A549 (cell line): ENCODE data around the gene UBAP1L. TPM values are rescaled to one million over a fixed set of nuclear protein-coding genes. Genes with fewer than 3 reads are reported as not detected.

Experiments used
- ATAC-seq, 2 experiments: fragments of 200-7000 bp in 1 of 2; fragments of >200 bp in 1 of 2; cut with Nextera tagmentation in 1 of 2; cut with Tn5 transposase in 1 of 2; 3 replicates each; pipeline versions ENCODE4 v1.8.0 to v1.9.1; 2018 to 2020; ENCODE audit warnings: mild to moderate bottlenecking in 1 of 2, moderate library complexity in 1 of 2
- CTCF ChIA-PET: fragments of 300-600 bp; sonication (Branson Sonifier 250); formaldehyde crosslinking; extraction: SDS; loops from one replicate; lab custom pipeline; 2021; ENCODE audit warnings: antibody characterized with exemption, inconsistent platforms; lab: Yijun Ruan, JAX
- POLR2A ChIA-PET: fragments of 350-600 bp; formaldehyde crosslinking; extraction: SDS; loops from one replicate; lab custom pipeline; 2021; ENCODE audit warnings: antibody characterized with exemption, inconsistent platforms; lab: Yijun Ruan, JAX
- DNase-seq, 2 experiments: peaks; one replicate each; pipeline versions ENCODE4 v3.0.0 to v3.0.0-alpha.2; 2011 to 2016; ENCODE audit warnings: low read depth in 1 of 2, low spot score in 1 of 2
- FAIRE-seq: peaks from 2 replicates; lab custom pipeline; 2011; peaks lifted over from hg19 to GRCh38; lab: Jason Lieb, UNC
- H3K27ac ChIP-seq, 2 experiments: fragments of >200 bp; sonication (Bioruptor Twin); formaldehyde crosslinking; 3 replicates each; pipeline ENCODE4 v1.5.1; 2016 to 2017
- H3K4me1 ChIP-seq: fragments of >200 bp; sonication (Bioruptor Twin); formaldehyde crosslinking; 3 replicates; pipeline ENCODE4 v1.6.1; 2016
- H3K4me2 ChIP-seq: fragments of >200 bp; sonication (Bioruptor Twin); formaldehyde crosslinking; 3 replicates; pipeline ENCODE4 v1.6.1; 2016
- H3K4me3 ChIP-seq: fragments of >200 bp; sonication (Bioruptor Twin); formaldehyde crosslinking; 3 replicates; pipeline ENCODE4 v1.5.1; 2016
- H3K9me3 ChIP-seq: fragments of >200 bp; sonication (Bioruptor Twin); formaldehyde crosslinking; 3 replicates; pipeline ENCODE4 v1.6.1; 2016
- ATOH8 ChIP-seq: fragments of 250-450 bp; sonication (Bioruptor Pico); IDR thresholded peaks from 2 replicates; pipeline ENCODE4 v1.5.0; 2020; ENCODE audit warnings: low read depth, mild to moderate bottlenecking, moderate library complexity
- CHD4 ChIP-seq: fragments of 200-600 bp; sonication (generic); IDR thresholded peaks from 2 replicates; pipeline ENCODE4 v1.6.1; 2016; ENCODE audit warnings: antibody characterized with exemption, mild to moderate bottlenecking, borderline replicate concordance
- EHF ChIP-seq: fragments of 250-450 bp; sonication (Bioruptor Pico); IDR thresholded peaks from 2 replicates; pipeline ENCODE4 v1.5.0; 2020; ENCODE audit warnings: mild to moderate bottlenecking
- FOXS1 ChIP-seq: fragments of 250-450 bp; sonication (Bioruptor Pico); IDR thresholded peaks from 2 replicates; pipeline ENCODE4 v1.5.0; 2020; ENCODE audit warnings: mild to moderate bottlenecking, moderate library complexity
- HDAC2 ChIP-seq: fragments of 200-600 bp; sonication (generic); IDR thresholded peaks from 2 replicates; pipeline ENCODE4 v1.6.1; 2016
- HEYL ChIP-seq: fragments of 250-450 bp; sonication (Bioruptor Pico); IDR thresholded peaks from 2 replicates; pipeline ENCODE4 v1.8.0; 2021; ENCODE audit warnings: mild to moderate bottlenecking, moderate library complexity
- HMGXB4 ChIP-seq: fragments of 250-450 bp; sonication (Bioruptor Pico); IDR thresholded peaks from 2 replicates; pipeline ENCODE4 v1.5.0; 2021; ENCODE audit warnings: mild to moderate bottlenecking, moderate library complexity, borderline replicate concordance
- HOXB13 ChIP-seq: fragments of 250-450 bp; sonication (Bioruptor Pico); IDR thresholded peaks from 2 replicates; pipeline ENCODE4 v1.5.0; 2020; ENCODE audit warnings: low read depth, mild to moderate bottlenecking, moderate library complexity
- HOXB5 ChIP-seq: fragments of 250-450 bp; sonication (Bioruptor Pico); IDR thresholded peaks from 2 replicates; pipeline ENCODE4 v1.5.0; 2020; ENCODE audit warnings: mild to moderate bottlenecking, moderate library complexity
- JUNB ChIP-seq: fragments of >200 bp; sonication (Bioruptor Twin); formaldehyde crosslinking; IDR thresholded peaks from 2 replicates; pipeline ENCODE4 v1.6.1; 2016
- MAZ ChIP-seq: fragments of 150-350 bp; IDR thresholded peaks from 2 replicates; pipeline ENCODE4 v1.6.1; 2014; ENCODE audit warnings: antibody characterized with exemption, low read depth, low read length, borderline replicate concordance
- MYC ChIP-seq: IDR thresholded peaks from 2 replicates; pipeline ENCODE4 v1.6.1; 2012; ENCODE audit warnings: mild to moderate bottlenecking, inconsistent platforms, low read length, improper control_type of control experiment, borderline replicate concordance
- NFE2L2 ChIP-seq: fragments of 150-350 bp; conservative IDR thresholded peaks from 2 replicates; pipeline ENCODE4 v1.6.1; 2014; ENCODE audit warnings: low read length
- PBX3 ChIP-seq: IDR thresholded peaks from 2 replicates; pipeline ENCODE4 v1.6.1; 2012
- PHF8 ChIP-seq: fragments of 200-600 bp; sonication (generic); IDR thresholded peaks from 2 replicates; pipeline ENCODE4 v1.6.1; 2016; ENCODE audit warnings: low read depth, mild to moderate bottlenecking, antibody characterized with exemption, moderate library complexity, borderline replicate concordance
- RCOR1 ChIP-seq: fragments of 150-350 bp; IDR thresholded peaks from 2 replicates; pipeline ENCODE4 v1.6.1; 2014; ENCODE audit warnings: antibody characterized with exemption, low read length, low read depth
- REST ChIP-seq: fragments of 200-600 bp; sonication (generic); IDR thresholded peaks from 2 replicates; pipeline ENCODE4 v1.6.1; 2016; ENCODE audit warnings: antibody characterized with exemption, mild to moderate bottlenecking, moderate library complexity
- RFX5 ChIP-seq: fragments of 450-650 bp; IDR thresholded peaks from 2 replicates; pipeline ENCODE4 v1.7.1; 2014; ENCODE audit warnings: antibody characterized with exemption, mild to moderate bottlenecking, moderate library complexity
- RNF2 ChIP-seq: fragments of 200-600 bp; sonication (generic); IDR thresholded peaks from 2 replicates; pipeline ENCODE4 v1.6.1; 2016; ENCODE audit warnings: low read depth, mild to moderate bottlenecking, antibody characterized with exemption, moderate library complexity, borderline replicate concordance
- ZNF302 ChIP-seq: fragments of 250-450 bp; sonication (Bioruptor Pico); IDR thresholded peaks from 2 replicates; pipeline ENCODE4 v1.9.0; 2021; ENCODE audit warnings: inconsistent platforms, mild to moderate bottlenecking, moderate library complexity
- ZSCAN20 ChIP-seq: fragments of 250-450 bp; sonication (Bioruptor Pico); IDR thresholded peaks from 2 replicates; pipeline ENCODE4 v1.8.0; 2022; ENCODE audit warnings: mild to moderate bottlenecking, moderate library complexity
- WGBS: methylation state at CpG from one replicate; pipeline ENCODE4 v1.1.6; 2017; ENCODE audit errors: missing lambda C conversion rate; 5-methylcytosine and 5-hydroxymethylcytosine counted together
- polyA plus RNA-seq, 4 experiments: library from polyadenylated mRNA; depleted of rRNA in 3 of 4; stranded (reverse); fragments of >200 nt; fragmentation: RNase III in 1 of 4; extraction: RNeasy Plus Mini Kit Qiagen cat#74134 plus additional on column Dnase treatment in 1 of 4; gene quantifications; 2 replicates in 3 of 4; 3 replicates in 1 of 4; pipeline ENCODE4 v1.2.3, GENCODE V29; 2011 to 2017
- TF ChIP-seq, protein P1 (sequence below): IDR thresholded peaks from 2 replicates; pipeline ENCODE4 v1.6.1; 2012
- TF ChIP-seq, protein P2 (sequence below): fragments of >200 bp; sonication (Bioruptor Twin); formaldehyde crosslinking; IDR thresholded peaks from 3 replicates; pipeline ENCODE4 v1.5.1; 2016

Gene UBAP1L
- polyA plus RNA-seq, 2 of the 4 experiments (the other 2 are of a cell fraction): 0.84 to 0.87 TPM

- CTCF ChIA-PET: interaction anchor here (0.5 to 32.9 kb wide), 30 partner anchors 9 to 351 kb away, joined by 3 to 1280 read pairs (median 5); partner anchors contain the start of genes MTFMT, PARP16, RASL12 and SLC51B
- TF ChIP-seq REST (no peak), HOXB13 (CRISPR knock-in tag) (no peak), MAZ (no peak), MYC (no peak), ZNF302 (CRISPR knock-in tag) (no peak), HMGXB4 (no peak), RNF2 (no peak), PBX3 (no peak), PHF8 (no peak)
- TF ChIP-seq, protein P1, sequence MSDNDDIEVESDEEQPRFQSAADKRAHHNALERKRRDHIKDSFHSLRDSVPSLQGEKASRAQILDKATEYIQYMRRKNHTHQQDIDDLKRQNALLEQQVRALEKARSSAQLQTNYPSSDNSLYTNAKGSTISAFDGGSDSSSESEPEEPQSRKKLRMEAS: no peak
- 93% methylated on average over 71 of the region's 85 CpGs for WGBS
- Histone ChIP-seq H3K27ac (peak overlapping the region in 1 of 2 experiments; percentile 65; a peak in 3 of 6 replicates), H3K4me3 (no peak overlapping the region), H3K9me3 (no peaks in the 10 kb centered on the region), H3K4me1 (peaks cover 7% of the 10 kb centered on the region; the same call in 1 of the 3 replicates), H3K4me2 (peak overlapping the region; percentile 62)
- no peak for DNase-seq
- ATAC-seq: no peak
- FAIRE-seq: no peak
- POLR2A ChIA-PET: no interaction called here
Measured at GRCh38 chr15:65077291-65077980, 37.6 kb downstream of the UBAP1L start.

DNA sequence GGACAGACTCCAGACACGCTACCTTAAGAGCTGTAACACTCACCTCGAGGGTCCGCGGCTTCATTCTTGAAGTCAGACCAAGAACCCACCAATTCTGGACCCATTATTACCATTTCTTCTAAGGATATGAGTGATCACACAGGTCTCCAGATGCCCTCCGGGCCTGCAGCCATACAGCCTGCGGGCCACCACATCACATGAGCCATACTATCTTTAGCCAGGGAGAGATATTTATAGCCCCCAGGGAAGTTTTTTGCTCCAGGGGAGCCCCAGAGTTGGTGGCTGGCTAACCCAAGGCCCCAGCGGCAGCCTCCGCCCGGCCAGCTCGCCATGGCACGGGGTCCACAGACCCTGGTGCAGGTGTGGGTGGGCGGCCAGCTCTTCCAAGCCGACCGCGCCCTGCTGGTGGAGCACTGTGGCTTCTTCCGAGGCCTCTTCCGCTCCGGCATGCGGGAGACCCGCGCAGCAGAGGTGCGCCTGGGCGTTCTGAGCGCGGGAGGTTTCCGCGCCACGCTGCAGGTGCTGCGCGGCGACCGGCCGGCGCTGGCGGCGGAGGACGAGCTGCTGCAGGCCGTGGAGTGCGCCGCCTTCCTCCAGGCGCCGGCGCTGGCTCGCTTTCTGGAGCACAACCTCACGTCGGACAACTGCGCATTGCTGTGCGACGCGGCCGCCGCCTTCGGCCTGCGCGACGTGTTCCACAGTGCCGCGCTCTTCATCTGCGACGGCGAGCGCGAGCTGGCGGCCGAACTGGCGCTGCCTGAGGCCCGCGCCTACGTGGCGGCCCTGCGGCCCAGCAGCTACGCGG is 38.3 kb downstream of the UBAP1L start, which contains the start of gene KBTBD13:
Gene KBTBD13, plus strand, starts transcription at position 261 of the 805 bp plus-strand sequence. Its CDS starts 70 bp downstream, at position 331.
- Histone ChIP-seq H3K4me3 (no peak within 1 kb of the TSS), H3K9me3 (no peaks in the 10 kb centered on the region), H3K4me1 (peaks cover 7% of the 10 kb centered on the region; the same call in 1 of the 3 replicates), H3K27ac (peak within 1 kb of the TSS in 1 of 2 experiments; percentile 65; a peak in 3 of 6 replicates), H3K4me2 (peak within 1 kb of the TSS; percentile 62)
- ChIA-PET CTCF (interaction anchor here (0.7 to 32.9 kb wide), 17 partner anchors 9 to 346 kb away, joined by 3 to 1280 read pairs (median 7); partner anchors contain the start of genes MTFMT, RASL12 and SLC51B), POLR2A (no interaction called here)
- FAIRE-seq (no peak), ATAC-seq (no peak), DNase-seq (no peak)
- WGBS: 95% methylated on average over 73 of the region's 73 CpGs
- TF ChIP-seq, protein P1: no peak
- TF ChIP-seq EHF (CRISPR knock-in tag) (no peak), ATOH8 (no peak), HEYL (CRISPR knock-in tag) (no peak), NFE2L2 (no peak), HDAC2 (no peak), ZSCAN20 (CRISPR knock-in tag) (no peak), FOXS1 (no peak), RFX5 (no peak), CHD4 (no peak), RCOR1 (no peak), JUNB (no peak), HOXB5 (CRISPR knock-in tag) (no peak)
- TF ChIP-seq, protein P2, sequence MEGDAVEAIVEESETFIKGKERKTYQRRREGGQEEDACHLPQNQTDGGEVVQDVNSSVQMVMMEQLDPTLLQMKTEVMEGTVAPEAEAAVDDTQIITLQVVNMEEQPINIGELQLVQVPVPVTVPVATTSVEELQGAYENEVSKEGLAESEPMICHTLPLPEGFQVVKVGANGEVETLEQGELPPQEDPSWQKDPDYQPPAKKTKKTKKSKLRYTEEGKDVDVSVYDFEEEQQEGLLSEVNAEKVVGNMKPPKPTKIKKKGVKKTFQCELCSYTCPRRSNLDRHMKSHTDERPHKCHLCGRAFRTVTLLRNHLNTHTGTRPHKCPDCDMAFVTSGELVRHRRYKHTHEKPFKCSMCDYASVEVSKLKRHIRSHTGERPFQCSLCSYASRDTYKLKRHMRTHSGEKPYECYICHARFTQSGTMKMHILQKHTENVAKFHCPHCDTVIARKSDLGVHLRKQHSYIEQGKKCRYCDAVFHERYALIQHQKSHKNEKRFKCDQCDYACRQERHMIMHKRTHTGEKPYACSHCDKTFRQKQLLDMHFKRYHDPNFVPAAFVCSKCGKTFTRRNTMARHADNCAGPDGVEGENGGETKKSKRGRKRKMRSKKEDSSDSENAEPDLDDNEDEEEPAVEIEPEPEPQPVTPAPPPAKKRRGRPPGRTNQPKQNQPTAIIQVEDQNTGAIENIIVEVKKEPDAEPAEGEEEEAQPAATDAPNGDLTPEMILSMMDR: no peak
